ENCODE measurements around the gene RCN2. TPM values are rescaled to one million over a fixed set of nuclear protein-coding genes. Genes with fewer than 3 reads are reported as not detected.

Gene RCN2
- total and polyA plus RNA-seq, 2 of the 13 experiments (the other 11 are each of a cell fraction or from before 2014, with no cell fraction given) = 84.4 to 89.0 TPM

GRCh38 chr15:76994971-76995945 is 63.7 kb downstream of the RCN2 start, which contains the start of gene PSTPIP1 (continued):
- TF ChIP-seq GABPA (IDR thresholded peaks at IDR 0.05; ENCODE audit: low read depth, low read length) = no peak
- no peak for TF ChIP-seq GABPA (CRISPR knock-in tag; IDR thresholded peaks at IDR 0.05; ENCODE audit: low read depth)
- no peak for TF ChIP-seq YEATS2 (CRISPR knock-in tag; IDR thresholded peaks at IDR 0.05; ENCODE audit: borderline replicate concordance)

GRCh38 chr15:76996076-76996525 is 64.6 kb downstream of the RCN2 start:
- 18% methylated on average over 7 of the region's 9 CpGs for WGBS (ENCODE audit: low lambda C conversion rate)
- H3K9ac ChIP-seq (ENCODE audit: insufficient read depth, low read depth, low read length) = no peak overlapping the region
- peaks cover 6 to 61% of the 10 kb centered on the region in 2 experiments for H3K27me3 ChIP-seq (ENCODE audit: control insufficient read depth in 1 of 2, insufficient read depth in 2 of 2, low read length in 2 of 2)
- H3K4me1 ChIP-seq (ENCODE audit: insufficient read depth, low read length) = no peaks in the 10 kb centered on the region
- in situ Hi-C loops (cut with HindIII; ENCODE audit: extremely low pct_ligation_motif_present, low pct_unique_long_range_greater_than_20kb) = no loop called here
- H3K4me3 ChIP-seq (replicated peaks in 1 of 3; ENCODE audit: insufficient read depth in 1 of 3, low read depth in 2 of 3, low read length in 3 of 3) = no peak overlapping the region
- H3K9me3 ChIP-seq (ENCODE audit: low read length) = no peaks in the 10 kb centered on the region
- ATAC-seq = no peak
- no TSS peak for BruUV-seq (replicated peaks)
- no peak for TF ChIP-seq ZSCAN21 (CRISPR knock-in tag; IDR thresholded peaks at IDR 0.05; ENCODE audit: borderline replicate concordance)
- no peak for TF ChIP-seq ZNF30 (CRISPR knock-in tag; IDR thresholded peaks at IDR 0.05)
- TF ChIP-seq MTF2 (CRISPR knock-in tag; IDR thresholded peaks at IDR 0.05; ENCODE audit: borderline replicate concordance) = no peak
- no peak for TF ChIP-seq ZNF746 (CRISPR knock-in tag; IDR thresholded peaks at IDR 0.05)
- no peak for TF ChIP-seq ZNF772 (CRISPR knock-in tag; IDR thresholded peaks at IDR 0.05)
- no peaks in the 10 kb centered on the region for H3K79me2 ChIP-seq (ENCODE audit: insufficient read depth, low read length)
- ChIA-PET POLR2A (no interaction called here), CTCF (ENCODE audit: low intra/inter-chr PET ratio, low total read pairs) (no interaction called here)
- no peaks in the 10 kb centered on the region for H4K20me1 ChIP-seq (ENCODE audit: insufficient read depth, low read length)
- no peaks in the 10 kb centered on the region for H3K36me3 ChIP-seq (replicated peaks in 1 of 2; ENCODE audit: control insufficient read depth in 1 of 2, insufficient read depth in 2 of 2, low read length in 2 of 2)
- intact Hi-C loops (cut with micrococcal nuclease; ENCODE audit: unreplicated experiment) = no loop called here
- no peak overlapping the region for H3K27ac ChIP-seq (ENCODE audit: extremely low read length, insufficient read depth, low read length)
- no peak for DNase-seq (ENCODE audit: low spot score)
- no peak for FAIRE-seq
- H2AFZ ChIP-seq (ENCODE audit: low read length) = no peak overlapping the region
- no peak overlapping the region for H3K4me2 ChIP-seq (ENCODE audit: low read depth, low read length)
